H9 (cell line): ENCODE results near the gene HORMAD1. TPM values are rescaled to one million over a fixed set of nuclear protein-coding genes. Genes with fewer than 3 reads are reported as not detected.

Experiments
- DNase-seq: peaks from one replicate; pipeline ENCODE4 v3.0.0-alpha.2; 2017
- H2AFZ ChIP-seq: one replicate; pipeline ENCODE4 v1.6.1; 2013; ENCODE audit warnings: mild to moderate bottlenecking, low read length, control low read depth, moderate library complexity
- H2AK5ac ChIP-seq: 2 replicates; pipeline ENCODE4 v1.6.1; 2013; ENCODE audit warnings: low read length, control low read depth, mixed read lengths; ENCODE audit not compliant: insufficient read length
- H2BK120ac ChIP-seq: one replicate; pipeline ENCODE4 v1.6.1; 2013; ENCODE audit warnings: low read depth, mild to moderate bottlenecking, low read length, control low read depth, inconsistent platforms; ENCODE audit not compliant: poor library complexity, severe bottlenecking
- H2BK12ac ChIP-seq: 2 replicates; pipeline ENCODE4 v1.6.1; 2013; ENCODE audit warnings: low read length, control low read depth, mixed read lengths, low read depth; ENCODE audit not compliant: insufficient read length
- H2BK15ac ChIP-seq: 2 replicates; pipeline ENCODE4 v1.6.1; 2013; ENCODE audit warnings: low read depth, low read length, control low read depth
- H2BK20ac ChIP-seq: one replicate; pipeline ENCODE4 v1.6.1; 2013; ENCODE audit warnings: low read depth, mild to moderate bottlenecking, low read length, control low read depth, inconsistent platforms; ENCODE audit not compliant: poor library complexity, severe bottlenecking
- H2BK5ac ChIP-seq: 2 replicates; pipeline ENCODE4 v1.6.1; 2013; ENCODE audit warnings: low read length, control low read depth, mixed read lengths; ENCODE audit not compliant: insufficient read length
- H3K14ac ChIP-seq: 2 replicates; pipeline ENCODE4 v1.6.1; 2013; ENCODE audit warnings: low read length, control low read depth; ENCODE audit not compliant: insufficient read depth
- H3K18ac ChIP-seq: 2 replicates; pipeline ENCODE4 v1.6.1; 2013; ENCODE audit warnings: low read depth, mild to moderate bottlenecking, mixed read lengths, low read length, control low read depth; ENCODE audit not compliant: insufficient read length
- H3K23ac ChIP-seq: 2 replicates; pipeline ENCODE4 v1.6.1; 2013; ENCODE audit warnings: low read length, control low read depth, mixed read lengths, low read depth; ENCODE audit not compliant: insufficient read length
- H3K23me2 ChIP-seq: 2 replicates; pipeline ENCODE4 v1.6.1; 2013; ENCODE audit warnings: low read depth, mild to moderate bottlenecking, mixed read lengths, low read length, control low read depth; ENCODE audit not compliant: insufficient read length, poor library complexity, severe bottlenecking
- H3K27ac ChIP-seq: 2 replicates; pipeline ENCODE4 v1.5.1; 2013; ENCODE audit warnings: low read length, control low read depth, mixed read lengths, low read depth; ENCODE audit not compliant: insufficient read length
- H3K27me3 ChIP-seq: 2 replicates; pipeline ENCODE4 v1.6.1; 2013; ENCODE audit warnings: low read length, control low read depth, inconsistent platforms; ENCODE audit not compliant: insufficient read depth
- H3K4ac ChIP-seq: 2 replicates; pipeline ENCODE4 v1.6.1; 2013; ENCODE audit warnings: low read depth, mild to moderate bottlenecking, control low read depth, inconsistent platforms, low read length, moderate library complexity
- H3K4me1 ChIP-seq: 2 replicates; pipeline ENCODE4 v1.6.1; 2013; ENCODE audit warnings: low read length, control low read depth, inconsistent platforms; ENCODE audit not compliant: insufficient read depth
- H3K4me2 ChIP-seq: 2 replicates; pipeline ENCODE4 v1.6.1; 2013; ENCODE audit warnings: low read length, control low read depth, mixed read lengths; ENCODE audit not compliant: insufficient read length, insufficient read depth
- H3K56ac ChIP-seq: 2 replicates; pipeline ENCODE4 v1.6.1; 2013; ENCODE audit warnings: low read depth, mild to moderate bottlenecking, mixed read lengths, low read length, control low read depth; ENCODE audit not compliant: insufficient read length
- H3K79me1 ChIP-seq: 2 replicates; pipeline ENCODE4 v1.6.1; 2013; ENCODE audit warnings: low read depth, mild to moderate bottlenecking, moderate library complexity, low read length, control low read depth, inconsistent platforms; ENCODE audit not compliant: insufficient read depth, poor library complexity, severe bottlenecking
- H3K79me2 ChIP-seq: 2 replicates; pipeline ENCODE4 v1.6.1; 2013; ENCODE audit warnings: low read length, control low read depth, inconsistent platforms; ENCODE audit not compliant: insufficient read depth
- H3K9ac ChIP-seq: 2 replicates; pipeline ENCODE4 v1.6.1; 2013; ENCODE audit warnings: low read length, control low read depth, mixed read lengths; ENCODE audit not compliant: insufficient read length; ENCODE audit errors: extremely low read depth
- H3K9me3 ChIP-seq: one replicate; pipeline ENCODE4 v1.6.1; 2013; ENCODE audit warnings: low read depth, low read length, inconsistent platforms; ENCODE audit not compliant: control insufficient read depth
- H3T11ph ChIP-seq: one replicate; pipeline ENCODE4 v1.6.1; 2013; ENCODE audit warnings: mild to moderate bottlenecking, low read length, control low read depth, inconsistent platforms
- H4K20me1 ChIP-seq: one replicate; pipeline ENCODE4 v1.6.1; 2013; ENCODE audit not compliant: control insufficient read depth, insufficient read length, insufficient read depth
- H4K5ac ChIP-seq: 2 replicates; pipeline ENCODE4 v1.6.1; 2013; ENCODE audit warnings: low read depth, mild to moderate bottlenecking, mixed read lengths, low read length, control low read depth; ENCODE audit not compliant: insufficient read length
- H4K8ac ChIP-seq: replicated peaks from 2 replicates; pipeline ENCODE4 v1.6.1; 2013; ENCODE audit warnings: low read length, control low read depth, mixed read lengths, low read depth; ENCODE audit not compliant: insufficient read length
- H4K91ac ChIP-seq: 2 replicates; pipeline ENCODE4 v1.6.1; 2013; ENCODE audit warnings: low read depth, mild to moderate bottlenecking, moderate library complexity, mixed read lengths, low read length, control low read depth; ENCODE audit not compliant: insufficient read length
- H3K27ac Mint-ChIP-seq, 3 experiments: 2 replicates in 2 of 3; 3 replicates in 1 of 3; pipeline ENCODE4 v1.8.0; 2020 to 2021; ENCODE audit warnings: mixed read lengths in 3 of 3, mild to moderate bottlenecking in 1 of 3, moderate library complexity in 1 of 3
- H3K27me3 Mint-ChIP-seq: 2 replicates; pipeline ENCODE4 v1.8.0; 2021; ENCODE audit warnings: low read depth, mild to moderate bottlenecking, moderate library complexity, mixed read lengths
- H3K36me3 Mint-ChIP-seq, 3 experiments: 2 replicates in 2 of 3; 3 replicates in 1 of 3; pipeline ENCODE4 v1.8.0; 2020 to 2021; ENCODE audit warnings: low read depth in 3 of 3, mixed read lengths in 3 of 3; ENCODE audit not compliant: insufficient read depth in 1 of 3
- H3K4me1 Mint-ChIP-seq, 2 experiments: 2 replicates each; pipeline ENCODE4 v1.8.0; 2020; ENCODE audit warnings: mixed read lengths in 2 of 2
- H3K4me3 Mint-ChIP-seq, 2 experiments: 2 replicates in 1 of 2; 3 replicates in 1 of 2; pipeline ENCODE4 v1.8.0; 2020 to 2021; ENCODE audit warnings: mild to moderate bottlenecking in 2 of 2, mixed read lengths in 2 of 2, moderate library complexity in 1 of 2
- H3K9me3 Mint-ChIP-seq, 2 experiments: 2 replicates in 1 of 2; 3 replicates in 1 of 2; pipeline ENCODE4 v1.8.0; 2020; ENCODE audit warnings: mild to moderate bottlenecking in 2 of 2, mixed read lengths in 2 of 2, moderate library complexity in 1 of 2
- WGBS: extraction: QIAGEN DNeasy Blood & Tissue Kit; methylation state at CpG from one replicate; pipeline ENCODE4 v1.1.7; 2013; ENCODE audit warnings: missing lambda C conversion rate, low lambda C conversion rate, mixed read lengths; ENCODE audit not compliant: insufficient read length; ENCODE audit errors: extremely low coverage; 5-methylcytosine and 5-hydroxymethylcytosine counted together
- total RNA-seq: library from RNA; stranded (reverse); gene quantifications from 2 replicates; pipeline ENCODE4 v1.2.1, GENCODE V29; 2021
- TF ChIP-seq, protein P1 (sequence below): fragments of 200-600 bp; sonication (generic); conservative IDR thresholded peaks from 3 replicates; pipeline ENCODE4 v1.8.0; 2021; ENCODE audit warnings: antibody characterized with exemption, mild to moderate bottlenecking

Gene HORMAD1
- total RNA-seq, 1 experiment from 2014 or later = not detected

DNA sequence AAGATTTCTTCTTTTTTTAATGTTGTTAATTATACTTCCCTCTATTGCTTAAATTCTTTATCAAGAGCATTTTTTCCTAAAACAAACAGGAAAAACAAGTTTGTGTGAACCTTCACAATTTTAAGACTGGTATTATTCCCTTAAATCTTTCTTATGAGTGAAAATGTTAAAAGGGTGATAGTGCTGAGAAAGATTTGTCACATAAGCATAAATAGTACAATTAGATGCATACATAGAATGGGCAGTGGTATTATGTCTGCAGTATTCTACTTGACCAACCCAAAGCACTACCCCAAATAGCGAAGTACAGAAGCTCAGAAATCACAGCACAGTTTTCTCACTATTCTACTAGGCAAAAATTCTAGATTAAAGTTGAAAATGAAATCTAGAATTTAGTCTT, 41.7 kb downstream of the HORMAD1 start:
- Histone ChIP-seq H2AFZ (no peak overlapping the region), H2AK5ac (no peak overlapping the region), H3K14ac (no peak overlapping the region), H3K23me2 (no peaks in the 10 kb centered on the region), H2BK5ac (no peak overlapping the region), H3K56ac (no peak overlapping the region), H2BK12ac (no peak overlapping the region), H3K79me1 (no peaks in the 10 kb centered on the region), H4K5ac (no peak overlapping the region), H4K91ac (no peak overlapping the region), H4K8ac (no peak overlapping the region), H3K4ac (no peak overlapping the region), H3K27me3 (no peaks in the 10 kb centered on the region), H3T11ph (no peak overlapping the region), H3K23ac (no peak overlapping the region), H3K9me3 (no peaks in the 10 kb centered on the region), H2BK20ac (no peak overlapping the region), H3K9ac (no peak overlapping the region), H3K4me2 (no peak overlapping the region), H4K20me1 (no peaks in the 10 kb centered on the region), H3K4me1 (no peaks in the 10 kb centered on the region; the same call in 1 of the 2 replicates), H2BK120ac (no peak overlapping the region), H3K27ac (no peak overlapping the region), H3K79me2 (peaks cover 2% of the 10 kb centered on the region; the same call in 1 of the 2 replicates), H2BK15ac (no peak overlapping the region), H3K18ac (no peak overlapping the region)
- Mint-ChIP-seq H3K4me1 (peaks cover 3 to 4% of the 10 kb centered on the region in 2 experiments), H3K27me3 (no peaks in the 10 kb centered on the region), H3K36me3 (peaks cover 6 to 24% (median 16%) of the 10 kb centered on the region in 3 experiments; a peak in 6 of 7 replicates), H3K27ac (no peak overlapping the region), H3K4me3 (no peak overlapping the region), H3K9me3 (no peaks in the 10 kb centered on the region)
- DNase-seq = no peak
- TF ChIP-seq, protein P1, sequence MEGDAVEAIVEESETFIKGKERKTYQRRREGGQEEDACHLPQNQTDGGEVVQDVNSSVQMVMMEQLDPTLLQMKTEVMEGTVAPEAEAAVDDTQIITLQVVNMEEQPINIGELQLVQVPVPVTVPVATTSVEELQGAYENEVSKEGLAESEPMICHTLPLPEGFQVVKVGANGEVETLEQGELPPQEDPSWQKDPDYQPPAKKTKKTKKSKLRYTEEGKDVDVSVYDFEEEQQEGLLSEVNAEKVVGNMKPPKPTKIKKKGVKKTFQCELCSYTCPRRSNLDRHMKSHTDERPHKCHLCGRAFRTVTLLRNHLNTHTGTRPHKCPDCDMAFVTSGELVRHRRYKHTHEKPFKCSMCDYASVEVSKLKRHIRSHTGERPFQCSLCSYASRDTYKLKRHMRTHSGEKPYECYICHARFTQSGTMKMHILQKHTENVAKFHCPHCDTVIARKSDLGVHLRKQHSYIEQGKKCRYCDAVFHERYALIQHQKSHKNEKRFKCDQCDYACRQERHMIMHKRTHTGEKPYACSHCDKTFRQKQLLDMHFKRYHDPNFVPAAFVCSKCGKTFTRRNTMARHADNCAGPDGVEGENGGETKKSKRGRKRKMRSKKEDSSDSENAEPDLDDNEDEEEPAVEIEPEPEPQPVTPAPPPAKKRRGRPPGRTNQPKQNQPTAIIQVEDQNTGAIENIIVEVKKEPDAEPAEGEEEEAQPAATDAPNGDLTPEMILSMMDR = no peak
- no CpG with 5 or more reads among the region's 1 CpG for WGBS
